ENCODE results near the gene GSAP.

The GSAP gene

GRCh38 chr7:77439572-77439971 lies 23.4 kb upstream of the GSAP start:
- DNase-seq (ENCODE audit: extremely low spot score, insufficient read length, low read depth), result no peak
- no peak for FAIRE-seq

- FAIRE-seq, result no peak
- no peak for DNase-seq (ENCODE audit: extremely low spot score, insufficient read length, low read depth)
Observed at GRCh38 chr7:77438131-77438530, 22.0 kb upstream of the GSAP start.

- FAIRE-seq, result no peak
- no peak for DNase-seq (ENCODE audit: extremely low spot score, insufficient read length, low read depth)
Observed at GRCh38 chr7:77434570-77435275, 18.6 kb upstream of the GSAP start.

- DNase-seq (ENCODE audit: extremely low spot score, insufficient read length, low read depth), result no peak
- FAIRE-seq, result no peak
Observed at GRCh38 chr7:77433901-77434300, 17.8 kb upstream of the GSAP start.

- DNase-seq (ENCODE audit: extremely low spot score, insufficient read length, low read depth), result no peak
- no peak for FAIRE-seq
Observed at GRCh38 chr7:77430927-77431326, 14.8 kb upstream of the GSAP start.

- DNase-seq (ENCODE audit: extremely low spot score, insufficient read length, low read depth), result no peak
- FAIRE-seq, result no peak
Observed at GRCh38 chr7:77428777-77429231, 12.7 kb upstream of the GSAP start.

GRCh38 chr7:77427996-77428603 lies 12.0 kb upstream of the GSAP start:
- FAIRE-seq (peak; percentile 63), DNase-seq (ENCODE audit: extremely low spot score, insufficient read length, low read depth) (no peak)

- no peak for FAIRE-seq
- DNase-seq (ENCODE audit: extremely low spot score, insufficient read length, low read depth), result no peak
Observed at GRCh38 chr7:77426521-77427051, 10.4 kb upstream of the GSAP start.

- peak; percentile 75 for FAIRE-seq
Observed at GRCh38 chr7:77426052-77426404, 9.9 kb upstream of the GSAP start.

GRCh38 chr7:77425101-77426051 lies 9.2 kb upstream of the GSAP start:
- FAIRE-seq, result peak; percentile 18
- DNase-seq (ENCODE audit: extremely low spot score, insufficient read length, low read depth), result no peak

More at GRCh38 chr7:77426052-77426404, 9.9 kb upstream of the GSAP start:
- DNase-seq (ENCODE audit: extremely low spot score, insufficient read length, low read depth), result no peak

- FAIRE-seq, result no peak
Observed at GRCh38 chr7:77422500-77422899, 6.4 kb upstream of the GSAP start.

GRCh38 chr7:77420986-77421672 lies 5.0 kb upstream of the GSAP start:
- DNase-seq (ENCODE audit: extremely low spot score, insufficient read length, low read depth), result no peak
- FAIRE-seq, result no peak

More at GRCh38 chr7:77422500-77422899, 6.4 kb upstream of the GSAP start:
- no peak for DNase-seq (ENCODE audit: extremely low spot score, insufficient read length, low read depth)

GRCh38 chr7:77420438-77420837 lies 4.3 kb upstream of the GSAP start:
- no peak for DNase-seq (ENCODE audit: extremely low spot score, insufficient read length, low read depth)
- FAIRE-seq, result no peak

- FAIRE-seq, result no peak
- DNase-seq (ENCODE audit: extremely low spot score, insufficient read length, low read depth), result no peak
Observed at GRCh38 chr7:77419102-77419501, 3.0 kb upstream of the GSAP start.

- FAIRE-seq, result no peak
- DNase-seq (ENCODE audit: extremely low spot score, insufficient read length, low read depth), result no peak
Observed at GRCh38 chr7:77417801-77418200, 1.7 kb upstream of the GSAP start.

- DNase-seq (ENCODE audit: extremely low spot score, insufficient read length, low read depth) (no peak), FAIRE-seq (peak; percentile 75)
Observed at GRCh38 chr7:77416621-77417371, 647 bp upstream of the GSAP start.

GRCh38 chr7:77415476-77415822 lies 700 bp downstream of the GSAP start:
- FAIRE-seq (peak; percentile 69), DNase-seq (ENCODE audit: extremely low spot score, insufficient read length, low read depth) (no peak)

- DNase-seq (ENCODE audit: extremely low spot score, insufficient read length, low read depth) (no peak), FAIRE-seq (no peak)
Observed at GRCh38 chr7:77413861-77414424, 2.2 kb downstream of the GSAP start.

- DNase-seq (ENCODE audit: extremely low spot score, insufficient read length, low read depth) (no peak), FAIRE-seq (no peak)
Observed at GRCh38 chr7:77413128-77413527, 3.0 kb downstream of the GSAP start.

Data from GM18507 (cell line).